ENCODE results near the gene ZGLP1.

ZGLP1 gene

GRCh38 chr19:10255358-10255757 lies 54.3 kb downstream of the ZGLP1 start:
- in situ Hi-C loops (cut with HindIII; ENCODE audit: low sequenced_read_pairs) = no loop called here

Data from DLD1 (cell line).